Measurements from ENCODE around the gene TMEM132E. TPM values are rescaled to one million over a fixed set of nuclear protein-coding genes. Genes with fewer than 3 reads are reported as not detected.

The TMEM132E gene
- total RNA-seq, 2 donors from 2014 or later, result not detected

GRCh38 chr17:34641368-34641767 lies 62.0 kb downstream of the TMEM132E start:
- Histone ChIP-seq H3K4me1 (peaks cover 24% of the 10 kb centered on the region), H3K27ac (no peak overlapping the region), H3K27me3 (no peaks in the 10 kb centered on the region), H3K36me3 (replicated peaks in 1 of 2; ENCODE audit: insufficient read depth in 1 of 2, low read depth in 2 of 2) (no peaks in the 10 kb centered on the region), H3K4me3 (no peak overlapping the region), H3K9me3 (no peaks in the 10 kb centered on the region)
- TF ChIP-seq, protein P1, sequence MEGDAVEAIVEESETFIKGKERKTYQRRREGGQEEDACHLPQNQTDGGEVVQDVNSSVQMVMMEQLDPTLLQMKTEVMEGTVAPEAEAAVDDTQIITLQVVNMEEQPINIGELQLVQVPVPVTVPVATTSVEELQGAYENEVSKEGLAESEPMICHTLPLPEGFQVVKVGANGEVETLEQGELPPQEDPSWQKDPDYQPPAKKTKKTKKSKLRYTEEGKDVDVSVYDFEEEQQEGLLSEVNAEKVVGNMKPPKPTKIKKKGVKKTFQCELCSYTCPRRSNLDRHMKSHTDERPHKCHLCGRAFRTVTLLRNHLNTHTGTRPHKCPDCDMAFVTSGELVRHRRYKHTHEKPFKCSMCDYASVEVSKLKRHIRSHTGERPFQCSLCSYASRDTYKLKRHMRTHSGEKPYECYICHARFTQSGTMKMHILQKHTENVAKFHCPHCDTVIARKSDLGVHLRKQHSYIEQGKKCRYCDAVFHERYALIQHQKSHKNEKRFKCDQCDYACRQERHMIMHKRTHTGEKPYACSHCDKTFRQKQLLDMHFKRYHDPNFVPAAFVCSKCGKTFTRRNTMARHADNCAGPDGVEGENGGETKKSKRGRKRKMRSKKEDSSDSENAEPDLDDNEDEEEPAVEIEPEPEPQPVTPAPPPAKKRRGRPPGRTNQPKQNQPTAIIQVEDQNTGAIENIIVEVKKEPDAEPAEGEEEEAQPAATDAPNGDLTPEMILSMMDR (IDR thresholded peaks at IDR 0.05), result no peak
- TF ChIP-seq POLR2A (IDR thresholded peaks at IDR 0.05), result no peak
- intact Hi-C loops (cut with DNase I), result no loop called here
- DNase-seq (no peak), ATAC-seq (no peak)
- 42 to 55% methylated on average over 7 of the region's 7 CpGs for WGBS, 2 donors

GRCh38 chr17:34644941-34645550 lies 65.7 kb downstream of the TMEM132E start:
- WGBS, 2 donors, result 59 to 62% methylated on average over 2 to 3 of the region's 3 CpGs
- H3K4me1 ChIP-seq, result peaks cover 13% of the 10 kb centered on the region
- H3K4me3 ChIP-seq, result no peak overlapping the region
- ATAC-seq, result no peak
- no peaks in the 10 kb centered on the region for H3K27me3 ChIP-seq
- no peak overlapping the region for H3K27ac ChIP-seq
- DNase-seq, result no peak
- TF ChIP-seq, protein P1 (IDR thresholded peaks at IDR 0.05), result no peak
- TF ChIP-seq POLR2A (IDR thresholded peaks at IDR 0.05), result no peak
- no peaks in the 10 kb centered on the region for H3K9me3 ChIP-seq
- no peaks in the 10 kb centered on the region for H3K36me3 ChIP-seq (replicated peaks in 1 of 2; ENCODE audit: insufficient read depth in 1 of 2, low read depth in 2 of 2)
- intact Hi-C loops (cut with DNase I), result no loop called here

DNA sequence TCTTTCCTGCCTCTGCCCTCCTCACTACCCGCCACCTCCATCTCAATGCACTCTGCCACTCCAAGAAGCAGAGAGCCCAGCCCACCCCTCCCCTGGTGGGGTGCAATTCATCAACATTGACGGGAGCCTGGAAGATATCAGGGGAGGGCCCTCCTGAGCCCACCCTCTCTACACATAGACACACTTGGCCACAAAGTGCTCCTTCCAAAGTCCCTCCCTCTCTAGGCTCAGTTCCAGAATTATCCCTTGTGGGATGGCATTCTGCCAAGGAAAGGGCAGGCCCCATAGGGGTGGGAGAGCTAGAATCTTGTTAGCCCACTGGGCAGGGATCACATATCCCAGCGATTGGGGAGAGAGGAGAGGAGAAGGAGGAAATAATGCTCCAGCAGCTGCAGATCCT lies 66.2 kb downstream of the TMEM132E start:
- no peak for ATAC-seq
- no peaks in the 10 kb centered on the region for H3K27me3 ChIP-seq

DNA sequence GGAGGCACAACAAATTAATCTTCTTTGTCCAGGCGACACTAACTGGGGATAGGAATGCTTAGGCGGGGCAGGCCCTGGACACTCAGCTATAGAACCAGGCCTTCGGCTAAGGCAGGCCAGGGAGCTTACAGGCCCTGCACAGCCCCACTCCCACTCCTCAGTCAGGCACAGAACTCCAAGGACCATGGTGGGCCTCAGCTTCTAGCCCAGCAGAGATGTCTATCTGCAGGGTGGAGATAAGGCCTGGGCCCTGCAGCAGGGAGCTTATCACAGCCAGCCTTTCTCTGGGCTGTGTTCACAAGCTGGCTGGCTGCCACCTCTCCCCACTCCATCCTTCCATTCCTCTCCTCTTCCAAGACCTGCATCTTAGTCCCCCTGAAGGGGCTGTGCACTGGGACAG lies 68.1 kb downstream of the TMEM132E start:
- Histone ChIP-seq H3K9me3 (no peaks in the 10 kb centered on the region), H3K4me3 (no peak overlapping the region), H3K36me3 (replicated peaks in 1 of 2; ENCODE audit: insufficient read depth in 1 of 2, low read depth in 2 of 2) (no peaks in the 10 kb centered on the region), H3K27ac (no peak overlapping the region), H3K4me1 (peaks cover 13% of the 10 kb centered on the region), H3K27me3 (no peaks in the 10 kb centered on the region)
- 78 to 85% methylated on average over 3 of the region's 3 CpGs for WGBS, 2 donors
- TF ChIP-seq, protein P1 (IDR thresholded peaks at IDR 0.05), result no peak
- no peak for TF ChIP-seq POLR2A (IDR thresholded peaks at IDR 0.05)
- no peak for ATAC-seq
- no peak for DNase-seq
- intact Hi-C loops (cut with DNase I), result no loop called here

More for the DNA sequence above, 66.2 kb downstream of the TMEM132E start:
- peaks cover 13% of the 10 kb centered on the region for H3K4me1 ChIP-seq
- H3K36me3 ChIP-seq (replicated peaks in 1 of 2; ENCODE audit: insufficient read depth in 1 of 2, low read depth in 2 of 2), result no peaks in the 10 kb centered on the region
- intact Hi-C loops (cut with DNase I), result no loop called here
- 12 to 25% methylated on average over 3 of the region's 3 CpGs for WGBS, 2 donors
- no peak for TF ChIP-seq POLR2A (IDR thresholded peaks at IDR 0.05)
- TF ChIP-seq, protein P1 (IDR thresholded peaks at IDR 0.05), result no peak
- no peaks in the 10 kb centered on the region for H3K9me3 ChIP-seq
- no peak overlapping the region for H3K27ac ChIP-seq
- no peak overlapping the region for H3K4me3 ChIP-seq
- DNase-seq, result no peak
